ENCODE results near the gene DYNC1I2. TPM values are rescaled to one million over a fixed set of nuclear protein-coding genes. Genes with fewer than 3 reads are reported as not detected.
A peak's percentile ranks its signal among the peaks of the same experiment; 100 is the strongest.
"Not testable (repeated sequence)": the region's sequence is repeated elsewhere in the genome, so short reads cannot be mapped to it uniquely, and the experiment has no call there.

Gene DYNC1I2
- total and polyA plus RNA-seq, 2 donors (not counting 3 experiments of a cell fraction or from before 2014, with no cell fraction given) = 131 to 138 TPM

GRCh38 chr2:171761176-171761575, 73.9 kb downstream of the DYNC1I2 start:
- H3K4me3 ChIP-seq (replicated peaks in 1 of 3; ENCODE audit: insufficient read depth in 1 of 3, low read depth in 1 of 3, low read length in 3 of 3); H3K9me1 ChIP-seq (replicated peaks; ENCODE audit: control insufficient read depth, extremely low read depth, insufficient read depth, low read length); dilution Hi-C loops (cut with MboI; ENCODE audit: extremely low pct_ligation_motif_present, low sequenced_read_pairs); H3K27ac ChIP-seq (ENCODE audit: insufficient read depth, low read depth, low read length); H3K4me1 ChIP-seq (ENCODE audit: control insufficient read depth, extremely low read depth, insufficient read depth, low read length); H3K4me2 ChIP-seq (ENCODE audit: insufficient read depth, low read length); H3K9me3 ChIP-seq (replicated peaks; ENCODE audit: control insufficient read depth, insufficient read depth, low read length); H3K27me3 ChIP-seq (ENCODE audit: control insufficient read depth in 2 of 2, insufficient read depth in 2 of 2, low read length in 2 of 2); intact Hi-C loops (cut with micrococcal nuclease); H3K79me2 ChIP-seq (ENCODE audit: control insufficient read depth, insufficient read depth, low read length); DNase-seq (ENCODE audit: low read depth, low spot score); BruUV-seq (replicated peaks); FAIRE-seq; H2AFZ ChIP-seq (ENCODE audit: low read depth, low read length); H4K20me1 ChIP-seq (replicated peaks; ENCODE audit: control insufficient read depth, extremely low read depth, insufficient read depth, low read length); H3K9ac ChIP-seq (replicated peaks; ENCODE audit: extremely low read depth, insufficient read depth, low read length): not testable (repeated sequence)
- H3K36me3 ChIP-seq (ENCODE audit: control insufficient read depth in 2 of 2, extremely low read depth in 1 of 2, insufficient read depth in 2 of 2, low read length in 2 of 2) = peaks cover 4 to 12% of the 10 kb centered on the region in 2 experiments
- ChIA-PET POLR2A (interaction anchor here (0.6 to 0.7 kb wide), 2 partner anchors 9 to 81 kb away, joined by 3 read pairs; no protein-coding TSS in a partner anchor), CTCF (interaction anchor here (0.7 kb wide), 1 partner anchor 54 kb away, joined by 5 read pairs; no protein-coding TSS in a partner anchor)

GRCh38 chr2:171762879-171763573, 75.8 kb downstream of the DYNC1I2 start:
- intact Hi-C loops (cut with micrococcal nuclease) = no loop called here

More at GRCh38 chr2:171762879-171763573, 75.8 kb downstream of the DYNC1I2 start:
- H3K27ac ChIP-seq (ENCODE audit: insufficient read depth, low read depth, low read length) = no peak overlapping the region
- DNase-seq (ENCODE audit: low read depth, low spot score) (no peak), FAIRE-seq (no peak)
- H3K4me3 ChIP-seq (replicated peaks in 1 of 3; ENCODE audit: insufficient read depth in 1 of 3, low read depth in 1 of 3, low read length in 3 of 3) = no peak overlapping the region
- ChIA-PET CTCF (no interaction called here), POLR2A (no interaction called here)
- H4K20me1 ChIP-seq (replicated peaks; ENCODE audit: control insufficient read depth, extremely low read depth, insufficient read depth, low read length) = no peaks in the 10 kb centered on the region
- TF ChIP-seq EZH2 (IDR thresholded peaks at IDR 0.05; ENCODE audit: borderline replicate concordance, low read depth, low read length, severe bottlenecking) = no peak
- TF ChIP-seq POLR2AphosphoS5 (IDR thresholded peaks at IDR 0.05; ENCODE audit: insufficient read depth, low read depth, low read length) = peak; percentile 38
- no peaks in the 10 kb centered on the region for H3K27me3 ChIP-seq (ENCODE audit: control insufficient read depth in 2 of 2, insufficient read depth in 2 of 2, low read length in 2 of 2)
- no peak overlapping the region for H3K4me2 ChIP-seq (ENCODE audit: insufficient read depth, low read length)
- no peak overlapping the region for H3K9ac ChIP-seq (replicated peaks; ENCODE audit: extremely low read depth, insufficient read depth, low read length)
- BruUV-seq (replicated peaks) = no TSS peak
- no peak overlapping the region for H2AFZ ChIP-seq (ENCODE audit: low read depth, low read length)
- dilution Hi-C loops (cut with MboI; ENCODE audit: extremely low pct_ligation_motif_present, low sequenced_read_pairs) = no loop called here
- H3K4me1 ChIP-seq (ENCODE audit: control insufficient read depth, extremely low read depth, insufficient read depth, low read length) = peaks cover 7% of the 10 kb centered on the region
- no peaks in the 10 kb centered on the region for H3K9me1 ChIP-seq (replicated peaks; ENCODE audit: control insufficient read depth, extremely low read depth, insufficient read depth, low read length)
- H3K79me2 ChIP-seq (ENCODE audit: control insufficient read depth, insufficient read depth, low read length) = no peaks in the 10 kb centered on the region
- peaks cover 4 to 12% of the 10 kb centered on the region in 2 experiments for H3K36me3 ChIP-seq (ENCODE audit: control insufficient read depth in 2 of 2, extremely low read depth in 1 of 2, insufficient read depth in 2 of 2, low read length in 2 of 2)
- no peaks in the 10 kb centered on the region for H3K9me3 ChIP-seq (replicated peaks; ENCODE audit: control insufficient read depth, insufficient read depth, low read length)
